Measurements from ENCODE around the gene MYO16.

DNA sequence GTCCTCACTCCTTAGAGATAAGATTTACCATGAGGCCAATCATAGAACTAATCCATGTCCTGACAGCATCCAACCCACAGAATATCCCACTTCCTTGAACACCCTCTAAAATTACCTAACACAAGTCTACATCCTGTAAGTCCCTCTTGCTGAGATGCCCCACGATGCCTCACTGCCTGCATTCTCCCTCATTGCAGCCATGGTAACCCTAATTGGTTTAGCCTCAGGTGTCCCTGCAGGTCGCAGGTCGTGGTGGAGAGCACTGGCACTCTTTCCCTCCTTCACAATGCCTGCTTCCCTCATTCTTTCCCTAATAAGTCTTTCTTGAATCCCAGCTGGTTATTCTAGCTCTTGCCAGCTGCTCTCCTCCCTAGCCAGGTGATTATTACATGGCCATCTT, 35.3 kb upstream of the MYO16 start:
- TF ChIP-seq, protein P1, sequence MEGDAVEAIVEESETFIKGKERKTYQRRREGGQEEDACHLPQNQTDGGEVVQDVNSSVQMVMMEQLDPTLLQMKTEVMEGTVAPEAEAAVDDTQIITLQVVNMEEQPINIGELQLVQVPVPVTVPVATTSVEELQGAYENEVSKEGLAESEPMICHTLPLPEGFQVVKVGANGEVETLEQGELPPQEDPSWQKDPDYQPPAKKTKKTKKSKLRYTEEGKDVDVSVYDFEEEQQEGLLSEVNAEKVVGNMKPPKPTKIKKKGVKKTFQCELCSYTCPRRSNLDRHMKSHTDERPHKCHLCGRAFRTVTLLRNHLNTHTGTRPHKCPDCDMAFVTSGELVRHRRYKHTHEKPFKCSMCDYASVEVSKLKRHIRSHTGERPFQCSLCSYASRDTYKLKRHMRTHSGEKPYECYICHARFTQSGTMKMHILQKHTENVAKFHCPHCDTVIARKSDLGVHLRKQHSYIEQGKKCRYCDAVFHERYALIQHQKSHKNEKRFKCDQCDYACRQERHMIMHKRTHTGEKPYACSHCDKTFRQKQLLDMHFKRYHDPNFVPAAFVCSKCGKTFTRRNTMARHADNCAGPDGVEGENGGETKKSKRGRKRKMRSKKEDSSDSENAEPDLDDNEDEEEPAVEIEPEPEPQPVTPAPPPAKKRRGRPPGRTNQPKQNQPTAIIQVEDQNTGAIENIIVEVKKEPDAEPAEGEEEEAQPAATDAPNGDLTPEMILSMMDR (conservative IDR thresholded peaks at IDR 0.05; ENCODE audit: low read depth, low read length): no peak
- no peak for TF ChIP-seq EZH2 (IDR thresholded peaks at IDR 0.05; ENCODE audit: borderline replicate concordance, low read depth, low read length, poor library complexity, severe bottlenecking)
